ENCODE data around the gene KLF11.

Gene KLF11

GRCh38 chr2:10057231-10058107 is 14.1 kb downstream of the KLF11 start:
- Histone ChIP-seq H3K36me3 (replicated peaks) (no peaks in the 10 kb centered on the region), H3K27ac (peak overlapping the region; percentile 52), H3K27me3 (replicated peaks) (no peaks in the 10 kb centered on the region), H3K4me3 (ENCODE audit: low read depth, low read length) (peak overlapping the region; percentile 36)
- DNase-seq, result peak; percentile 60
- in situ Hi-C loops (cut with HindIII; ENCODE audit: low pct_ligation_motif_present, low sequenced_read_pairs), result no loop called here
- TF ChIP-seq CTCF (IDR thresholded peaks at IDR 0.05; ENCODE audit: low read depth, low read length, missing control alignments), result no peak

GRCh38 chr2:10058251-10059015 is 15.1 kb downstream of the KLF11 start:
- Histone ChIP-seq H3K4me3 (ENCODE audit: low read depth, low read length) (no peak overlapping the region), H3K36me3 (replicated peaks) (no peaks in the 10 kb centered on the region), H3K27me3 (replicated peaks) (no peaks in the 10 kb centered on the region), H3K27ac (no peak overlapping the region)
- no peak for TF ChIP-seq CTCF (IDR thresholded peaks at IDR 0.05; ENCODE audit: low read depth, low read length, missing control alignments)
- DNase-seq, result no peak
- in situ Hi-C loops (cut with HindIII; ENCODE audit: low pct_ligation_motif_present, low sequenced_read_pairs), result no loop called here

GRCh38 chr2:10059016-10059351 is 15.6 kb downstream of the KLF11 start:
- no peaks in the 10 kb centered on the region for H3K27me3 ChIP-seq (replicated peaks)
- DNase-seq, result no peak
- TF ChIP-seq CTCF (IDR thresholded peaks at IDR 0.05; ENCODE audit: low read depth, low read length, missing control alignments), result no peak
- H3K36me3 ChIP-seq (replicated peaks), result no peaks in the 10 kb centered on the region
- no peak overlapping the region for H3K27ac ChIP-seq
- H3K4me3 ChIP-seq (ENCODE audit: low read depth, low read length), result no peak overlapping the region
- in situ Hi-C loops (cut with HindIII; ENCODE audit: low pct_ligation_motif_present, low sequenced_read_pairs), result no loop called here

- no peak for TF ChIP-seq CTCF (IDR thresholded peaks at IDR 0.05; ENCODE audit: low read depth, low read length, missing control alignments)
- in situ Hi-C loops (cut with HindIII; ENCODE audit: low pct_ligation_motif_present, low sequenced_read_pairs), result no loop called here
Observed at GRCh38 chr2:10059552-10060335, 16.4 kb downstream of the KLF11 start.

GRCh38 chr2:10061221-10061925 is 18.0 kb downstream of the KLF11 start:
- H3K27me3 ChIP-seq (replicated peaks), result no peaks in the 10 kb centered on the region
- no peaks in the 10 kb centered on the region for H3K36me3 ChIP-seq (replicated peaks)
- in situ Hi-C loops (cut with HindIII; ENCODE audit: low pct_ligation_motif_present, low sequenced_read_pairs), result no loop called here
- no peak overlapping the region for H3K27ac ChIP-seq
- no peak for TF ChIP-seq CTCF (IDR thresholded peaks at IDR 0.05; ENCODE audit: low read depth, low read length, missing control alignments)
- no peak for DNase-seq
- no peak overlapping the region for H3K4me3 ChIP-seq (ENCODE audit: low read depth, low read length)

More at GRCh38 chr2:10059552-10060335, 16.4 kb downstream of the KLF11 start:
- DNase-seq, result no peak
- Histone ChIP-seq H3K4me3 (ENCODE audit: low read depth, low read length) (no peak overlapping the region), H3K27ac (no peak overlapping the region), H3K36me3 (replicated peaks) (no peaks in the 10 kb centered on the region), H3K27me3 (replicated peaks) (no peaks in the 10 kb centered on the region)

Measured in brain microvascular endothelial cell (primary cell).